ENCODE data around the gene MCU. TPM values are rescaled to one million over a fixed set of nuclear protein-coding genes. Genes with fewer than 3 reads are reported as not detected.

MCU gene
- 25.2 to 31.9 TPM (median 28.3 TPM) in 5 replicates for total RNA-seq (2022; extraction: Qiagen RNA extraction)

GRCh38 chr10:72691863-72692743 lies at the start of gene MCU:
TSS of gene MCU (plus strand) at chr10:72692143. CDS start at chr10:72692152, 9 bp downstream.

GRCh38 chr10:72893136-72893798 lies 201.3 kb downstream of the MCU start, which contains the start of gene OIT3:
TSS of gene OIT3 (plus strand) at chr10:72893739. CDS start at chr10:72893799, 60 bp downstream.

Other genes with a start within 250 kb of the MCU start
- 52.6 to 59.8 TPM (median 55.3 TPM) in 5 replicates for gene MICU1, start 66.1 kb upstream of the MCU start, total RNA-seq (2022; extraction: Qiagen RNA extraction)
- 0.04 TPM in 1 of 5 replicates, not detected in the others for gene OIT3, start 201.6 kb downstream of the MCU start, total RNA-seq (2022; extraction: Qiagen RNA extraction)